Measurements from ENCODE around the gene MCC.

MCC gene

DNA sequence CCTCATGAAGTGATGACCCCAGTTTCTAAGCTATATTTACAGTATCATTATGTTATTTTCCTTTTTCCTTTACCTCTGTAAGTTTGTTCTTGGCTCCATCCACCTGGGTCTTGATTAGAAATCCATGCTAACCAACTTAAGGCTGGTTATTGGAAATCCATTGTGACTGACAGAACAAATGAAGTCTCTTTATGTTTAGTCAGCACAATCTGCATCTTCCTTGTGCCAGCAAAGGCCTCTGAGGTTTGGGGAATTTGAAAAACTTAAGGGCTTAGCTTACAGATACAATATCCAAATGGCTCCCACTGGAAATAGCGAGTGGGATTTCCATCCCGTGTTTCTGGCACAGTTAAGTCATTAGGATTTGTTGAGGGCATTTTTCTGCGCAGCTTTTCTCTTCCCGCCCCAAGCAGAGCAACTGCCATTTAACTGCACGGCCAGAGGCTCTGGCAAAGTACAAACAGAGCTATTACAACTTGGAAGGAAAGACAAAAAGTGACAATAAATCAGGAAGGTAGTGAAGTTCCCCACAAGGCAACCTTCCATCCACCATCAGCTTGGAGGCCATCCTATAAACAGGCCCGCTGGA, 447.5 kb downstream of the MCC start:
- DNase-seq: no peak

DNA sequence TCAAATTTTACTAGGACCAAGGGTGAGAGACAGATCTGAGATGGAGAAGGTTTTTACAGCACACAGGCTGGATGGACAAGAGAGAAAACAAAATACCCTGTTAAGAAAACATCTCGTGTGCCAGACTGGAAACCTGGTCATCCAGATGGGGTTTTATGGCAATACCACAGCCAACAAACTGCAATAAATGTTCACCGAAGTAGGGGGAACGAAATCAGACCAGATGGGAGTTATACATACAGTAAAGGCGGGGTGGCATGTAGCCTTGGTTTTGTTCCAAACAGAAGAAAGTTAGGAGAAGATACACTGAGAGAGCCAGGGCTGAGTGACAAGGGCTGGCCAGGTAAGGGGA, 448.3 kb downstream of the MCC start:
- DNase-seq: no peak

- DNase-seq: no peak
These were observed 448.9 kb downstream of the MCC start for GRCh38 chr5:113039229-113039933.

DNA sequence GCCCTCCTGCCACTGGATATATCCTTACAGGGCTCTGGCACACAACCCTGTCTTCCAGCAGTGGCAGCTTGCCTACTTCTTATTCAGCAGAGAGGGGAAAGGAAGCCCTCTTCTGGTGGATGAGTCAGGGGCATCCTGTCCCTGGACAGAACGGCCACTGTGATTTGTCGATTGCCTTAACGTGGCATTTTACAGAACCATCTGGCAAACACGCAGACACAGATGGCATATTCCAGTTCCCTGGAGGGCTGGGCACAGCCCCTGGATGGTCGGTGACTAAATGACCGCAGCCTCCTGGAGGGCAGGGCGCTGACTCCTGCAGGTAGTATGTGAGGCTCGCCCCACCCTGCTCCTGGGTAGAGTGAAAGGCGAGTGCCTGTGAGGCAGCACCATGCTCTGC, 449.5 kb downstream of the MCC start:
- no peak for DNase-seq

- DNase-seq: no peak
These were observed 450.1 kb downstream of the MCC start for GRCh38 chr5:113038136-113038535.

DNA sequence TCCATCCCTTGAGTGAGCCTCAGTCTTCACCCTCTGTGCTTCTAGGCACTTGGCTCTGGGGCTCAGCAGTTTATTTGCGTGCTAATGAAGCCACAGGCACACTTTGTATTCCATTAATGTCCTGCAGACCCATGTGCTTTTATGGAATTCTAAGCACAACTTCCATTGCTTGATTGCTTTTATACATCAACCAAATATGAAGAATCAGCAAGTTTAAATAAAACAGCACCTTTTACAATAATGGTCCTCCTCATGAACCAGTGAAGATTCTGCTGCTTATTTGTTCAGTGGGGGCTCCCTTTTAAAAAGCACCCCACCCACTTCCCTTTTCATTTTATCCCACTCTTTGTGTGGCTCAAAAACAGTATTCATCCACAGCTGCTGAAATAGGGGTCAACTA, 451.4 kb downstream of the MCC start:
- no peak for DNase-seq

DNA sequence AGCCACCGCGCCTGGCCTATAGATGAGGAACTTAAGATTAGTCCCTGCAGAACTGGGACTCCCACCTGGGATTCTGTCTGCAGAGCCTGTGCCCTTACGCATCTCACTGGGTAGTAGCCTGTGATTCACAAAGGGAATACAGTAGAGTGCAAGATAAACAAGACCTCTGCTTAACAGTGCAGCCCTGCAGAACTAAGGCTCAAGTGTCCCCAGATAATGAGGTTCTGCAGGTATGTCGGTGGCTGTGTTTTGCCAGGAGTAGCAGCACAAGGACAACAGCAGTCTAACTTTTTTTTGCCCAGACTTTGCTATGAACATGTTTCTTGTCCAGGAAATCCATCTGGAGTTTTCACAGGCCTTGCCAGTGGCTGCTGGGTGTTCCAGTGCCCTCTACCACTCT, 451.9 kb downstream of the MCC start:
- DNase-seq: no peak

DNA sequence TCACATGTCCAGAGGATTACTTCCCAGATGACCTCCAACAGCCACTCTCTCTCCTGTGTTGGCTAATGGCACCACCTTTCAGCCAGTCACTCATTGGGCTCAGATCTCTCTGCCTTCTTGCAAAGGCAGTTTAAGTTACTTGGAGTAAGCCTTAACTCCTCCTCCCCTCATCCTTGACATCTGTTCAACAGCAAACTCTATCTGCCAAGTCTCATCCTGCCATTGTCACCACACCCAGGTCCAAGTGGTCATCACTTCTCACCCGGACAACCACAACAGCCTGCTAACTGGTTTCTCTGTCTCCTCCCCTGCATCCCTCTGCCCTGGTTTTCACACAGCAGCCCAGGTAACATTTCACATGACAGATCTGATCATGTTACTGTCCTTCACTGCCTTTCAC, 453.2 kb downstream of the MCC start:
- DNase-seq: no peak

- DNase-seq: no peak
These were observed 454.0 kb downstream of the MCC start for GRCh38 chr5:113034182-113034773.

DNA sequence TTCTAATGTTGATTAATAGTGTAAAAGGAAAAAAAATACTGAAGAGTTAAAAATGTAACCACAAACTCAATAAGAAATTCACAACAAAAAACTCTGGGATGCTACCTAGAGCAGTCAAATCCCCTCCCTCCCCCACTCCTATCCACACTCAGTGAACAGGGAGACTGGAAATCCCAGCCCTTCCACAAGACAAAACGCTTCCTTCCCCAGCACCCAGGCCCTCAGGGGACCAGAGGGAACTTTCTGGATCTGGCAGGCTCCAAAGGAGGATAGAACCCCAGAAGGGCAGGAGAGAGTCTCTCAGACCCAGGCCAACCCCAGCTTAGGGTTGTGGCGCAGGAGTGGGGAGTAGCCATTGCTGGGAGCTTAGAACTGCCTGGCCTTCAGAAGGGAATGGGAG, 456.7 kb downstream of the MCC start:
- DNase-seq: no peak

- DNase-seq: no peak
These were observed 457.1 kb downstream of the MCC start for GRCh38 chr5:113031104-113031503.

DNA sequence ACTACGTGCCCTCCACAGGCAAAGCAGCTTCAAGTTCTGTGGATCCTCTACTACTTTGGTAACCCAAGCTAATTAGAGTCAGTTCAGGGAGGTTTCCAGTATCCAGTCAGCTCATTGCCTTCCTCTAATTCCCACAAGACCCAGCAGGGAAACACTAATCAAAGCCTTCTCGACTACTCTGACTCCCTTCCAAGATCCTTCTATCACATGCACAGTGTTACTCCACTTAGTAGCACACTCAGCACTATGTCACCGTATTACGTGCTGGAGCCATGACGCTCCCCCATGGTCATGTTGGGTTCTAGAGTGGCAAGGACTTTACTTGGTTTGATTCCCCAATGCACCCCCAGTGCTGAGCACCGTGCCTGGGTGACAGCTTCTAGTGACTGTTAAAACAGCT, 458.6 kb downstream of the MCC start:
- no peak for DNase-seq

- no peak for DNase-seq
These were observed 460.8 kb downstream of the MCC start for GRCh38 chr5:113027431-113027830.

DNA sequence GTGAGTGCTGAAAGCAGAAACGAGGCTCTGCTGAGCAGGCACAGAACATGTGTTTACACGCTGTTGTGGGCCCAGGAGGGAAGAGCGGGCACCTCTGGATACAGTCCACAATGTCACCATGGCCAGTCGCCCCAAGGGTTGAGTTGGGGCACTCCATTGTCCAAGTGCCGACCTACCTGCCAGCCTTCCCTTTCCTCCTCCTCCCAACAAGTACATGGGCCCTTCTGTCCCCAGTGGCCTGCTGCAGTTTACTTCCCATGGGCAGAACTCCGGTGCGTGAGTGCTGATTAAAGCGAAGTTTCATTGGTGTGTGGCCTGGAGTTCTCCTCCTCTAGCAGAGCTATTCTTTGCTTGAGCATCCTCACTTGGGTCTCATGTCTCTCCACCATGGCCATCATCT, 461.2 kb downstream of the MCC start:
- no peak for DNase-seq

DNA sequence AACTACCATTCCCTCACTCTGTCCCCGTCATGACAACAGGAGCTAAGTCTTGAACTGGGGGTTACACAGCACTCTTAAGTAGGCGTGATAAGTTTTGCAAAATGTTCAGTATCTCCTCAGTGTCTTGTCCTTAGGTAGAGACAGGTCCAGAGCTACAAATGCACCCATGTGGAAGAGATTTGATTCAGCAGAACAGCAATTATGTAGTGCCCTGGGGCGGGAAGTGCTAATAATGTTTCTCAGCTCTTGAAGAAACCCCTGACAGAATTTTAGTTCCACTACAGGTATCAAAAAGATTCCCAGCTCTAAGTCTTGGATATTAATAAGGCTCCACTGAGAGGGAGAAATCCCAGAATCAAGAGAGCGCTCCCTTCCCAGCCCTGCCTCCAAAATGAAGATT, 462.0 kb downstream of the MCC start:
- DNase-seq: no peak

DNA sequence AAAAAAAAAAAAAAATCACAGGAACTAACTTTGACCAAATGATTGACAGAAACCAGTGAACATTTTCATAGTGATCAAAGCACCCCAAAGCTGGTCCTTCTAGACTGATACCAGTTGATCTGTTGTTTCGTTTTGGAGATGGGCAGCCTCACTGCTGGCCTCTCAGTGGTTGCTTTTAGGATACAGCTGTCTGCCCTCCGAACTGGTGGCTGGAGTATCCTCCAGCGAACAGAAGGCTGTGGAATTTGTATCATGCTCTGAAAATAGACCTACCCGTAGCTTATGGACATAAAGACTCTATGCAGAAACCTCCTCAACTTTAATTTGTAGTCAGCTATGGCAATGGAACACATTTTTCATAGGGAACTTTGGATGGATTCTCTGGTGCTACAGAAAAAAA, 462.7 kb downstream of the MCC start:
- DNase-seq: no peak

DNA sequence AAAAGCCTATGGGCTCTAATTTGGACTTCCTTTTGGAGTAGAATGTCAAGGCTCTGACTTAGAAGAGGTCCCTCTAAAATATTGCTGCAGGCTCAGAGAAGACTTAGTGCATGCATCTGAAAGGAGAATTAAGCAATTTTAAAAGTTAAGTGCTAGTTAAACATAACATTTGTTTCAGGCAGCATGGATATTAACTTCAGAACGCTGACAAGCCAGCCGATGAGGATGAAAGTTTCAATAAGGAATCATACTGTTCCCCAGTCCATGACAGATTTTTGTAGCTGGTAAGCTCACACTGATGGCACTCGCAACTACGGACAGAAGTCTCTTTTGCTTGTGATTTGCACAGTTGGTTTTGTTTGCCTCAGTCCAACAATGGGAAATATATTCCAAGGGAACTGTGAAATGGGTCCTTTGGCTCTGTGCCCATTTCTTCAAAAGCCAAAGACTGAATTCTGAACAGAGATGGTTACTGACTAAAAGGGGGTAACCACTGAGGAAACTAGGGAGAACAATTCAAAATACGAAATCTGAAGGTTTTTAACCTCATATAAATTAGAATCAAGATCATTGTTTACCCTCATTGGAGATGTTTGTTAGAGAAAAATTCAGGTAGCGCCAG, 464.1 kb downstream of the MCC start:
- DNase-seq: no peak

GRCh38 chr5:113022661-113023060, 465.6 kb downstream of the MCC start:
- DNase-seq: no peak

DNA sequence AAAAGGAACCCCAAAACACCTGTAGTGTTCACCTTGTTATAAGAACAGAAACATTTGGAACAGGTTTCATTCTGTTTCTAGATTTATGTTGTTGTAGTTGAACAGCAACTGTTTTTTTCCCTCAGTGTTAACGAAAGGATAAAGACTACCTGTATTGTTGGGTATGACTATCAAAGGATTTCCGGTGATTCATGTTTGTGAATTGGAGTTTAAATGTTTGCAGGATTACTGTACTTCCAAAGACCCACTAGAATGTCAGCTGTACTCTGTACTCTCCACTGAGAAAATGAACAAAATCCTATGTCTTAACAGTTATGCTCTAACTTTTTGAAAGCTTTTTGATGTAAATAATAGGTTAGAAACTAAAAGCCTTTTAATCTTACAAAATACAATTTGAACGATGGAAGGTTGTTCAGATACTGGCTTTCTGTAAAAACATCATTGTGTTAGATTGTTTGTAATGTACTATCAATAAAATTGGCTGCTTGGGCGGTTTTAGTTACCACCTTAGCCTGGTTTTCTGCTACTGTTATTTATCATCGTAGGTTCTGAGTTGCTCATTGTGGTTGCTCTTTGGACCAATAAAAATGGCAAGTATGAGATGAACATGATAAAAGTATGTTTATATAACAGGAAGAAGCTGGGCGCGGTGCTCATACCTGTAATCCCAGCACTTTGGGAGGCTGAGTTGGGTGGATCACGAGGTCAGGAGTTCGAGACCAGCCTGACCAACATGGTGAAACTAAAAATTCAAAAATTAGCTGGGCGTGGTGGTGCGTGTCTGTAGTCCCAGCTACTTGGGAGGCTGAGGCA, 467.6 kb downstream of the MCC start:
- DNase-seq: no peak

GRCh38 chr5:113017881-113018635, 470.2 kb downstream of the MCC start:
- DNase-seq: no peak

DNA sequence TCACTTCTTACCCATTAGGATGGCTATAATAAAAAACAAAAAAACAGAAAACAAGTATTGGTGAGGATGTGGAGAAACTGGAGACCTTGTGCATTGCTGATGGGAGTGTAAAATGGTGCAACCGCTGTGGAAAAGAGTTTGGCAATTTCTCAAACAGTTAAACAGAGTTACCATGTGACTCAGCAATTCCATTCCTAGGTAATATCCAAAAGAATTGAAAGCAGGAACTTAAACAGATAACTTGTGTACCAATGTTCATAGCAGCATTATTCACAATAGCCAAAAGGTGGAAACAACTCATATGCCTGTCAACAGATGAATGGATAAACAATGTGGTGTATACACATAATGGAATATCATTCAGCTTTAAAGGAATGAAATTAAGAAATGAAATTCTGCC, 482.8 kb downstream of the MCC start:
- DNase-seq: no peak

GRCh38 chr5:113003763-113004162, 484.5 kb downstream of the MCC start:
- no peak for DNase-seq

GRCh38 chr5:113002423-113002822, 485.8 kb downstream of the MCC start:
- DNase-seq: no peak
